ENCODE measurements around the gene PPIH.

DNA sequence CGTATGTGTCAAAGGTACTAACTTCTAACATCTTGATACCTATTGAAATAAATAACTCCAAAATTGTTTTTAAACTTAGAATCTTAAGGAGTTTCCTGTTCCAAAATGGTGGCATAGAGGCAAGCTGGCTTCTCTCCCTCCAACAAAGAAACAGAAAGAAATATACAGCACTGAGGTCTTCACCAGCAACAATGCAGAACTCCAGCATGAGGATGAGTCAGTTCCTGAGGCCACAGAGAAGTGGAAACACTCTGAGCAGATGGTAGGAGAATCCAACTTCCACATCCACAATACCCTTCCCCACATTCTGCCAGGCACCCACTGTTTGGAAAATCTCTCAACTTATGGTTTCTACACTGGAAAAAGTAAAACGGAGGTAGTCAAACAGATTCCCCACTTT is 12.2 kb upstream of the PPIH start:
- no peak for TF ChIP-seq ZBTB7A (IDR thresholded peaks at IDR 0.05; ENCODE audit: low read depth)
- no peak for TF ChIP-seq CEBPB (IDR thresholded peaks at IDR 0.05)
- no peak for TF ChIP-seq RAD21 (IDR thresholded peaks at IDR 0.05; ENCODE audit: low read depth)
- TF ChIP-seq, protein P1, sequence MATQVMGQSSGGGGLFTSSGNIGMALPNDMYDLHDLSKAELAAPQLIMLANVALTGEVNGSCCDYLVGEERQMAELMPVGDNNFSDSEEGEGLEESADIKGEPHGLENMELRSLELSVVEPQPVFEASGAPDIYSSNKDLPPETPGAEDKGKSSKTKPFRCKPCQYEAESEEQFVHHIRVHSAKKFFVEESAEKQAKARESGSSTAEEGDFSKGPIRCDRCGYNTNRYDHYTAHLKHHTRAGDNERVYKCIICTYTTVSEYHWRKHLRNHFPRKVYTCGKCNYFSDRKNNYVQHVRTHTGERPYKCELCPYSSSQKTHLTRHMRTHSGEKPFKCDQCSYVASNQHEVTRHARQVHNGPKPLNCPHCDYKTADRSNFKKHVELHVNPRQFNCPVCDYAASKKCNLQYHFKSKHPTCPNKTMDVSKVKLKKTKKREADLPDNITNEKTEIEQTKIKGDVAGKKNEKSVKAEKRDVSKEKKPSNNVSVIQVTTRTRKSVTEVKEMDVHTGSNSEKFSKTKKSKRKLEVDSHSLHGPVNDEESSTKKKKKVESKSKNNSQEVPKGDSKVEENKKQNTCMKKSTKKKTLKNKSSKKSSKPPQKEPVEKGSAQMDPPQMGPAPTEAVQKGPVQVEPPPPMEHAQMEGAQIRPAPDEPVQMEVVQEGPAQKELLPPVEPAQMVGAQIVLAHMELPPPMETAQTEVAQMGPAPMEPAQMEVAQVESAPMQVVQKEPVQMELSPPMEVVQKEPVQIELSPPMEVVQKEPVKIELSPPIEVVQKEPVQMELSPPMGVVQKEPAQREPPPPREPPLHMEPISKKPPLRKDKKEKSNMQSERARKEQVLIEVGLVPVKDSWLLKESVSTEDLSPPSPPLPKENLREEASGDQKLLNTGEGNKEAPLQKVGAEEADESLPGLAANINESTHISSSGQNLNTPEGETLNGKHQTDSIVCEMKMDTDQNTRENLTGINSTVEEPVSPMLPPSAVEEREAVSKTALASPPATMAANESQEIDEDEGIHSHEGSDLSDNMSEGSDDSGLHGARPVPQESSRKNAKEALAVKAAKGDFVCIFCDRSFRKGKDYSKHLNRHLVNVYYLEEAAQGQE (IDR thresholded peaks at IDR 0.05; ENCODE audit: low read depth): no peak
- TF ChIP-seq EP300 (IDR thresholded peaks at IDR 0.05; ENCODE audit: borderline replicate concordance): no peak

Data from Ishikawa (cell line).